Epithelial cell of esophagus (primary cell): ENCODE results near the gene SEC31A.
"Not testable (repeated sequence)": the region's sequence is repeated elsewhere in the genome, so short reads cannot be mapped to it uniquely, and the experiment has no call there.

Experiments used
- DNase-seq: peaks from one replicate; pipeline ENCODE4 v3.0.0; 2010; ENCODE audit warnings: low read depth
- H3K4me3 ChIP-seq: 2 replicates; pipeline ENCODE4 v1.5.1; 2011; ENCODE audit warnings: mild to moderate bottlenecking, low read length, control low read depth
- CTCF ChIP-seq: IDR thresholded peaks from 2 replicates; pipeline ENCODE4 v1.5.1; 2011; ENCODE audit warnings: low read depth, mild to moderate bottlenecking, low read length, control low read depth, inconsistent platforms; ENCODE audit not compliant: insufficient read depth; ENCODE audit errors: missing control alignments

The SEC31A gene

DNA sequence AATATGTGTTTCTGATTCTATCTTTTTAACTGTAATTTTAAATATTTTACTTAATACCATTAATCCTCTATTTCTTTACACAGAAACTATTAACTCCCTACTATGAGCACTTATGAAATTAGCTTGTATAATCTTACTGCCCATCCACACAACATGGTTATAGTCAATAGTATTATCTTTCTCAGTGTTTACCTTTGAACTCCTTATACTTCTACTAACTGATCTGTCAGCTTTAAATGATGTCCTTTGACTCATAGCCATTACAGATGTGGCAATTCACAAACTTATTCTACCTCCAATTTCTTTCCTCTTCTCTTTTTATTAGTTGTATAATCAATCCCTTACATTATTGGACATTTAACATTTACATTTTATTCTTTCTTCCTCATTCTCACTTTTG, 5.5 kb downstream of the SEC31A start:
- no peak overlapping the region for H3K4me3 ChIP-seq
- no peak for TF ChIP-seq CTCF
- peak; percentile 36 for DNase-seq

DNA sequence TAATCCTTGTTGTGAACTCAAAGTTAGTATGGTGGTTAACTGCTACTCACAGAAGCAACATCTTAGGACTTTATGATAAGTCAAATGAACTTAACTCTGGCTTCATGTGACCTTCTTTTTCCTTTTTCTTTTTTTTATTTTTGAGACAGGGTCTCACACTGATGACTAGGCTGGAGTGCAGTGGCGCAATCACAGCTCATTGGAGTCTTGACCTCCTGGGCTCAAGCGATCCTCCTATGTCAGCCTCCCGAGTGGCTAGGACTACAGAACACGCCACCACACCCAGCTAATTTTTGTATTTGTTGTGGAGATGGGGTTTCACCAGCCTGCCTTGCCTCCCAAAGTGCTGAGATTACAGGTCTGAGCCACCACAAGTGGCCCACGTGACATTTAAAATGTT, 22.4 kb downstream of the SEC31A start:
- DNase-seq = no peak
- no peak for TF ChIP-seq CTCF
- no peak overlapping the region for H3K4me3 ChIP-seq

DNA sequence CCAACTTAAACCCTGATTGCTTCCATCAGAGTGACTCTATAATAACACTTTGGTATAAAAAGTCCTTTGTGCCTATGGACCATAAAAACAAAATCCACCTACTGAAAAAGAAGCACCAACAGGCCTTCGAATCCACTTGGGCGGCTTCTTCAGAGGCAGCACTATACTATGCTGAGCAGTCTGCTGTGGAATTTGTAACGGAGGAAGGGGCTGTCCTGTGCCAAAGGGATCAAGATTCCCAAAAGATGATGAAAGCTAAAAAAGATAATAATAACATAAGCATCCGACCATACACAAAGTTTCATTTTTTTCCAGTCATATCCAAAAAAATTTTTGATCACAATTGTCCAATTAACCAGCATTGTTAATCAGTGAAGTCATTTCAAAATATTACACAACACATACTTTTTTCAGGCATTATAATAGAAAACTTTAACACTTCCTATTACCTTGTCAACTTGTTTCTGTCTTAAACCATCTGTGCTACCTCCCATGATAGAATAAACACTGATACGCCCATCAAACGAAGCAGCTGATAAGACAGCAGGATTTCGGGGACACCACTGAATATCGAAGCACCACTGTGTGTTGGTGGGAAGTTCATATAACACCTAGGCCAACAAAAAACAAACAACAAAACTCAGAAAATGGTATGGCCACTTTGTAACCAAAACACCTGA, 24.1 kb downstream of the SEC31A start:
- no peak for TF ChIP-seq CTCF
- no peak overlapping the region for H3K4me3 ChIP-seq
- no peak for DNase-seq

DNA sequence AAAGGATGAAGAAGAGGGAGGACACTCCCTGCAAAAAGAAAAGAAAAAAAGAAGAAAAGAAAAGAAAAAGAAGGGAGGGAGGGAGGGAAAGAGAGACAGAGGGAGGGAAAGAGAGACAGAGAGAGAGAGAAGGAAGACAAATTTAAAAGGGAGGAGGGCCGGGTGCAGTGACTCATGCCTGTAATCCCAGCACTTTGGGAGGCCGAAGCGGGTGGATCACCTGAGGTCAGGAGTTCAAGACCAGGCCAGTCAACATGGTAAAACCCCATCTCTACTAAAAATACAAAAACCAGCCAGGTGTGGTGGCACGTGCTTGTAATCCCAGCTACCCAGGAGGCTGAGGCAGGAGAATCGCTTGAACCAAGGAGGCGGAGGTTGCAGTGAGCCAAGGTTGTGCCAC, 24.9 kb downstream of the SEC31A start:
- H3K4me3 ChIP-seq = not testable (repeated sequence)

DNA sequence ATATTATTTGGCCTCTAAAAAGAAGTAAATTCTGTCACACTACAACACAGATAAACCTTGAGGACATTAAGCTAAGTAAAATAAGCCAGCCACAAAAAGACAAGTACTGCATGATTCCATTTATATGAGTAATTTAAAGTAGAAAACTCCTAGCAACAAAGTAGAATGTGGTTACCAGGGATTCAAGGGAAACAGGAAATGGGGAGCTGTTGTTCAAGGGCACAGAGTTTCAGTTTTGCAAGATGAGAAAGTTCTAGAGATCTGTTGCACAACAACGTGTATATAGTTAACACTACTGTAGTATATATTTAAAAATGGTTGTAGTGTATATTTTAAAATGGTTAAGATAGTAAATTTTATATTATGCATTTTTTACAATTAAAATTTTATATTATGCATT, 25.4 kb downstream of the SEC31A start:
- H3K4me3 ChIP-seq = no peak overlapping the region
- peak; percentile 96 for DNase-seq
- TF ChIP-seq CTCF = no peak

More for the DNA sequence above, 24.9 kb downstream of the SEC31A start:
- peak; percentile 52 for DNase-seq

DNA sequence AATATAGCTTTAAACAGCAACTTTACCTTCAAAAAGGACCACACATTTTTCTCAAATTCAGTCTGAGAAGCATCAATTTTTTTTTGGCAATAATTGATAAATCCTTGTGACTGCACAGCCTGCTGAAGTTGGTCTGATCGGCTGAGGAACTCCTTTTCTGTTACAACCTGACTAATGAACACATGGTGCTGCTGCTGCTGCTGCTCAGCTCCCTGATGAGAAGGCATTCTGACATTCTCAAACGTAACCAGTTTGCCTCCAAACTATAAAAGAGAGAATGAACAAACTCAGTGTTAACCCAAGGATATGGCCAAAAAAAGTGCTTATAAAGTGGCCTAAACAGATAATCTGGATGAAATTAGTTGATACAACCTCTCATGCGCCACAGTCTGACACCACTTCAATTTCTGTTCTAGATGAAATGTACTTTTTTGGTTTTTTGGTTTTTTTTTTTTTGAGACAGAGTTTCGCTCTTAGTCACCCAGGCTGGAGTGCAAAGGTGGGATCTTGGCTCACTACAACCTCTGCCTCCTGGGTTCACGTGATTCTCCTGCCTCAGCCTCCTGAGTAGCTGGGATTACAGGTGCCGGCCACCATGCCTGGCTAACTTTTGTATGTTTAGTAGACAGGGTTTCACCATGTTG, 26.5 kb downstream of the SEC31A start:
- TF ChIP-seq CTCF = no peak
- DNase-seq = no peak

GRCh38 chr4:82861529-82861928, 29.4 kb downstream of the SEC31A start:
- no peak for DNase-seq
- TF ChIP-seq CTCF = no peak
- H3K4me3 ChIP-seq = no peak overlapping the region

More for the DNA sequence above, 26.5 kb downstream of the SEC31A start:
- no peak overlapping the region for H3K4me3 ChIP-seq

DNA sequence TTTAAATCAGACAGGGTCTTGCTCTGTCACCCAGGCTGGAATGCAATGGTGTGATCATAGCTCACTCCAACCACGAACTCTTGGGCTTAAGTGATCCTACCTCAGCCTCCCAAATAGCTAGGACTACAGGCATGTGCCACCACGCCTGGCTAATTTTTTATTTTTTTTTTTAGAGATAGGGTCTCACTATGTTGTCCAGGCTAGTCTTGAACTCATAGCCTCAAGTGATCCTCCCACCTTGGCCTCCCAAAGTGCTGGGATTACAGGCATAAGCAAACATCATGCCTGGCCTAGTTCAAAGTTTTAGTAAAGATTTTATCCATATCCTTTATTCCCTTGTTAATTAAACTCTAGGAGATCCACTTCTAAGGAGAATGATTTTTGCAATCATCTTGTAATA, 30.5 kb downstream of the SEC31A start:
- not testable (repeated sequence) for DNase-seq, H3K4me3 ChIP-seq
